ENCODE measurements around the gene ERVMER34-1. TPM values are rescaled to one million over a fixed set of nuclear protein-coding genes. Genes with fewer than 3 reads are reported as not detected.

ERVMER34-1 gene, protein sequence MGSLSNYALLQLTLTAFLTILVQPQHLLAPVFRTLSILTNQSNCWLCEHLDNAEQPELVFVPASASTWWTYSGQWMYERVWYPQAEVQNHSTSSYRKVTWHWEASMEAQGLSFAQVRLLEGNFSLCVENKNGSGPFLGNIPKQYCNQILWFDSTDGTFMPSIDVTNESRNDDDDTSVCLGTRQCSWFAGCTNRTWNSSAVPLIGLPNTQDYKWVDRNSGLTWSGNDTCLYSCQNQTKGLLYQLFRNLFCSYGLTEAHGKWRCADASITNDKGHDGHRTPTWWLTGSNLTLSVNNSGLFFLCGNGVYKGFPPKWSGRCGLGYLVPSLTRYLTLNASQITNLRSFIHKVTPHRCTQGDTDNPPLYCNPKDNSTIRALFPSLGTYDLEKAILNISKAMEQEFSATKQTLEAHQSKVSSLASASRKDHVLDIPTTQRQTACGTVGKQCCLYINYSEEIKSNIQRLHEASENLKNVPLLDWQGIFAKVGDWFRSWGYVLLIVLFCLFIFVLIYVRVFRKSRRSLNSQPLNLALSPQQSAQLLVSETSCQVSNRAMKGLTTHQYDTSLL
- not detected for polyA plus RNA-seq (ENCODE audit: low read depth in 6 of 6)

- DNase-seq = peak; percentile 2
- ATAC-seq (ENCODE audit: low read depth in 2 of 2) = peak; percentile 23 to 54
- peaks cover 0 to 6% (median 2%) of the 10 kb centered on the region in 7 donors for H3K9me3 Mint-ChIP-seq
- peaks cover 8 to 19% (median 12%) of the 10 kb centered on the region in 3 donors for H3K4me1 Mint-ChIP-seq
- peaks cover 59 to 80% (median 79%) of the 10 kb centered on the region in 3 donors for H3K27me3 Mint-ChIP-seq
- peak within 1 kb of the TSS in 2 of 6 donors; percentile 7 to 32 for H3K27ac Mint-ChIP-seq
- no peaks in the 10 kb centered on the region for H3K36me3 Mint-ChIP-seq
- peak within 1 kb of the TSS; percentile 54 to 93 (median 83) for H3K4me3 Mint-ChIP-seq
Observed at GRCh38 chr4:52750819-52751486, at the start of gene ERVMER34-1. ERVMER34-1 (minus strand) TSS chr4:52751425; CDS start chr4:52745520, 5,905 bp downstream.

- Mint-ChIP-seq H3K4me1 (peaks cover 0 to 3% (median 0%) of the 10 kb centered on the region in 3 donors), H3K36me3 (peaks cover 0 to 7% of the 10 kb centered on the region in 2 donors), H3K4me3 (no peak overlapping the region), H3K27me3 (peaks cover 14 to 44% (median 44%) of the 10 kb centered on the region in 3 donors), H3K9me3 (peaks cover 6 to 23% (median 12%) of the 10 kb centered on the region in 7 donors), H3K27ac (no peak overlapping the region)
- DNase-seq = no peak
- ATAC-seq (ENCODE audit: low read depth in 2 of 2) = no peak
Observed at GRCh38 chr4:52799813-52800212, 48.6 kb upstream of the ERVMER34-1 start.

- peaks cover 0 to 9% (median 4%) of the 10 kb centered on the region in 7 donors for H3K9me3 Mint-ChIP-seq
- H3K27ac Mint-ChIP-seq = peak overlapping the region in 1 of 6 donors; percentile 25
- H3K36me3 Mint-ChIP-seq = no peaks in the 10 kb centered on the region
- H3K27me3 Mint-ChIP-seq = peaks cover 12 to 22% (median 17%) of the 10 kb centered on the region in 3 donors
- H3K4me3 Mint-ChIP-seq = no peak overlapping the region
- ATAC-seq (ENCODE audit: low read depth in 2 of 2) (no peak), DNase-seq (no peak)
- H3K4me1 Mint-ChIP-seq = peaks cover 0 to 3% (median 0%) of the 10 kb centered on the region in 3 donors
Observed at GRCh38 chr4:52795533-52795932, 44.3 kb upstream of the ERVMER34-1 start.

DNA sequence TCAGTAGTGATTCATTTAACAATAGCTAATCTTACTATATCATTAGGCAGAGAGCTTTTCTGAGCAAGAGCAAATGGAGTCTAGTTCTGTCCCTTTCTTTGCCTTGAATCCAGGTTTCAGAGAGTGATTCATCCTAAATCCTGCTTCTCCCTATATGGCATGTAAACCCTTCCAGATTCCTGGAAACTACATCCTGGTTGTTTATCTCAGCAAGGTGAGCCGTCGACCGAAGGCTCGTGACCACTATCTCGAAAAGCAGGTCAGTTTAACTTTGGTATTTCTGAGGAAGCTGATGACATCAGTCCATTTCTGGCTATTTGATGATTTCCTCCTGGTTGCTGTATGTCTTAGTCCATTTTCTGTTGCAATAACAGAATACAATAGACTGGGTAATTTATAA lies 40.7 kb upstream of the ERVMER34-1 start:
- H3K4me1 Mint-ChIP-seq = peaks cover 0 to 3% (median 0%) of the 10 kb centered on the region in 3 donors
- no peak for ATAC-seq (ENCODE audit: low read depth in 2 of 2)

GRCh38 chr4:52789774-52790173 lies 38.5 kb upstream of the ERVMER34-1 start:
- no peak for ATAC-seq (ENCODE audit: low read depth in 2 of 2)
- H3K4me1 Mint-ChIP-seq = no peaks in the 10 kb centered on the region
- H3K27me3 Mint-ChIP-seq = peaks cover 6 to 20% (median 7%) of the 10 kb centered on the region in 3 donors
- no peak for DNase-seq
- peaks cover 0 to 2% (median 0%) of the 10 kb centered on the region in 7 donors for H3K9me3 Mint-ChIP-seq
- no peak overlapping the region for H3K4me3 Mint-ChIP-seq
- H3K36me3 Mint-ChIP-seq = no peaks in the 10 kb centered on the region
- no peak overlapping the region for H3K27ac Mint-ChIP-seq

More for the DNA sequence above, 40.7 kb upstream of the ERVMER34-1 start:
- H3K27me3 Mint-ChIP-seq = peaks cover 9 to 16% (median 12%) of the 10 kb centered on the region in 3 donors
- H3K27ac Mint-ChIP-seq = no peak overlapping the region
- no peak overlapping the region for H3K4me3 Mint-ChIP-seq
- no peaks in the 10 kb centered on the region for H3K36me3 Mint-ChIP-seq
- peaks cover 0 to 4% (median 0%) of the 10 kb centered on the region in 7 donors for H3K9me3 Mint-ChIP-seq
- DNase-seq = no peak

- no peak for DNase-seq
- peaks cover 6 to 20% (median 7%) of the 10 kb centered on the region in 3 donors for H3K27me3 Mint-ChIP-seq
- no peak overlapping the region for H3K4me3 Mint-ChIP-seq
- no peak for ATAC-seq (ENCODE audit: low read depth in 2 of 2)
- no peaks in the 10 kb centered on the region for H3K4me1 Mint-ChIP-seq
- H3K27ac Mint-ChIP-seq = no peak overlapping the region
- H3K36me3 Mint-ChIP-seq = no peaks in the 10 kb centered on the region
- H3K9me3 Mint-ChIP-seq = peaks cover 0 to 2% (median 0%) of the 10 kb centered on the region in 7 donors
Observed at GRCh38 chr4:52788806-52789205, 37.6 kb upstream of the ERVMER34-1 start.

- Mint-ChIP-seq H3K27me3 (peaks cover 4 to 17% (median 12%) of the 10 kb centered on the region in 3 donors), H3K27ac (no peak overlapping the region), H3K36me3 (no peaks in the 10 kb centered on the region), H3K9me3 (peaks cover 0 to 3% (median 0%) of the 10 kb centered on the region in 7 donors), H3K4me3 (no peak overlapping the region), H3K4me1 (no peaks in the 10 kb centered on the region)
- DNase-seq = no peak
- no peak for ATAC-seq (ENCODE audit: low read depth in 2 of 2)
Observed at GRCh38 chr4:52783069-52783468, 31.8 kb upstream of the ERVMER34-1 start.

- Mint-ChIP-seq H3K4me1 (no peaks in the 10 kb centered on the region), H3K27me3 (peaks cover 21 to 26% (median 22%) of the 10 kb centered on the region in 3 donors), H3K36me3 (peaks cover 0 to 7% of the 10 kb centered on the region in 2 donors), H3K9me3 (peaks cover 0 to 6% (median 0%) of the 10 kb centered on the region in 7 donors), H3K4me3 (no peak overlapping the region), H3K27ac (no peak overlapping the region)
- ATAC-seq (ENCODE audit: low read depth in 2 of 2) (no peak), DNase-seq (no peak)
Observed at GRCh38 chr4:52780617-52781354, 29.6 kb upstream of the ERVMER34-1 start.

- peaks cover 21 to 24% (median 21%) of the 10 kb centered on the region in 3 donors for H3K27me3 Mint-ChIP-seq
- H3K36me3 Mint-ChIP-seq = peaks cover 0 to 7% of the 10 kb centered on the region in 2 donors
- peaks cover 0 to 8% (median 0%) of the 10 kb centered on the region in 7 donors for H3K9me3 Mint-ChIP-seq
- DNase-seq (no peak), ATAC-seq (ENCODE audit: low read depth in 2 of 2) (no peak)
- H3K4me1 Mint-ChIP-seq = no peaks in the 10 kb centered on the region
- no peak overlapping the region for H3K4me3 Mint-ChIP-seq
- H3K27ac Mint-ChIP-seq = no peak overlapping the region
Observed at GRCh38 chr4:52780206-52780605, 29.0 kb upstream of the ERVMER34-1 start.

DNA sequence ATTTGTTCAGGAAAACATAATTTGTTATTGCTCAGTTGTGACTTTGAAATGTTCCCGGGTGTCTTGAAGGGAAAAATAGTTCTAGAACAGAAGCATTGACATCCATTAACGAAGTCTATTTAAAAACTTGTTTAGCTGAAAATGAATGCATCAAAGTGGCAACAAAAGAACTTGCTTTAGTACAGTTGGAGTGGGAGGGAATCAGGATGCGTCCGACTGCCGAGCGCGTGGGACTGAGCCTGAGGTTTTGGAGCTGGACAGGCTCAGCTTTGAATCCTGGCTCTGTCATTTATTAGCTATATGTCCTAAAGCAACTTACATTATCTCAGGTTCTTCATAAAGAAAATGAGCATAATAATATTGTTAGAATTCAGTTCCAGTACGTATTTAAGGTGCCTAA lies 9.0 kb upstream of the ERVMER34-1 start:
- Mint-ChIP-seq H3K27me3 (peaks cover 21 to 42% (median 39%) of the 10 kb centered on the region in 3 donors), H3K27ac (no peak overlapping the region), H3K4me1 (no peaks in the 10 kb centered on the region), H3K36me3 (no peaks in the 10 kb centered on the region), H3K4me3 (no peak overlapping the region), H3K9me3 (peaks cover 0 to 1% (median 0%) of the 10 kb centered on the region in 7 donors)
- ATAC-seq (ENCODE audit: low read depth in 2 of 2) = no peak
- no peak for DNase-seq

DNA sequence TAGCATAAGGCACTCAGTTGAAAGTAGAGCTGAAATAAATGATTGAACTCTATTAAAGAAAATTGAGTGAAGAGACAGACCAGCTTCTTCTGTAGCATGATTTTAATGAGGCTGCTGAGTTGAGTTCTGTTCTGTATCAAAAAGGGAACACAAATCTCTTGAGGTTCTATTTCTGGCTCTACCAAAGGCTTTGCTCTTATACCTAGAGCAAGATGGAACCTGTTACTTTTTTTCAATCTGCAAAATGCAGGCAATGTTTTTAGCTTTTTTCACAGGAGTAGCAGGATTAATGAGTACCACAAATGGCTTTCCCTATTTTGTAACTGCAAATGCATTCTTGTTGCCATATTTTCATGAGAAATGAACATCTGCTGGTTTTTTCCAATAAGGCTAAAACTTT lies 4.2 kb upstream of the ERVMER34-1 start:
- Mint-ChIP-seq H3K9me3 (peaks cover 0 to 6% (median 2%) of the 10 kb centered on the region in 7 donors), H3K4me3 (peak overlapping the region in 1 of 8 donors; percentile 1), H3K36me3 (no peaks in the 10 kb centered on the region), H3K4me1 (peaks cover 7 to 16% (median 10%) of the 10 kb centered on the region in 3 donors), H3K27me3 (peaks cover 56 to 67% (median 63%) of the 10 kb centered on the region in 3 donors), H3K27ac (no peak overlapping the region)
- DNase-seq (no peak), ATAC-seq (ENCODE audit: low read depth in 2 of 2) (no peak)

DNA sequence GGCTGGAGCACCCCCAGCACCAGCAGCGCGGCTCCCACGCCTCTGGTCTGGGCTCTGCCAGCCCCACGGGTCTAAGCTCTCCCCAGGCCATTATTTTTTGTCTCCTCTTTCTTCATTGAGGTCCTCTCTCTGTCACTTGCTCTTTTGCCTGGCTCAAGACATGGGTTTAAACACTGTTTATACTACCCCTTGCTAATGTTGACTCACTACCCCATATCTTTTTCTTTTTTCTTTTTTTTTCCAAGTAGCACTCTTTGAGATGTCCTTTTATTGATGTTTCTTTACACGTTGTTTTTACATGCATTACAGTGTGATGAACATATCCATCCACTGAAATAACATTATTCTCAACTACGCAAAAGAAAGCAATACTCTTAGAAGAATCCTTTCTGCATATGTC lies 1.7 kb upstream of the ERVMER34-1 start:
- DNase-seq = no peak
- peaks cover 58 to 75% (median 73%) of the 10 kb centered on the region in 3 donors for H3K27me3 Mint-ChIP-seq
- no peak for ATAC-seq (ENCODE audit: low read depth in 2 of 2)
- H3K27ac Mint-ChIP-seq = no peak overlapping the region
- H3K36me3 Mint-ChIP-seq = no peaks in the 10 kb centered on the region
- H3K4me1 Mint-ChIP-seq = peaks cover 8 to 19% (median 12%) of the 10 kb centered on the region in 3 donors
- H3K9me3 Mint-ChIP-seq = peaks cover 0 to 6% (median 2%) of the 10 kb centered on the region in 7 donors
- H3K4me3 Mint-ChIP-seq = peak overlapping the region in 2 of 8 donors; percentile 35 to 57
